HEK293 (cell line): Measurements from ENCODE around the gene DHRS11.

Experiments used
- CTCF ChIA-PET: fragments of 350-600 bp; formaldehyde crosslinking; extraction: SDS; loops from one replicate; lab custom pipeline; 2021; ENCODE audit warnings: antibody characterized with exemption; lab: Yijun Ruan, JAX
- POLR2A ChIA-PET: fragments of 300-600 bp; formaldehyde crosslinking; extraction: SDS; loops from one replicate; lab custom pipeline; 2020; ENCODE audit warnings: antibody characterized with exemption, inconsistent platforms; lab: Yijun Ruan, JAX
- H3K27ac ChIP-seq: fragments of 200-500 bp; sonication (Bioruptor generic); 2 replicates; pipeline ENCODE4 v1.5.1; 2014; ENCODE audit warnings: low read depth, low read length, control low read depth, inconsistent platforms; ENCODE audit errors: extremely low read depth
- H3K36me3 ChIP-seq, 2 experiments: fragments of 200-500 bp in 1 of 2; sonication (Bioruptor generic) in 1 of 2; 1 replicate in 1 of 2; 2 replicates in 1 of 2; pipeline ENCODE4 v1.5.1; 2014 to 2017; ENCODE audit warnings: inconsistent platforms in 2 of 2, low read length in 2 of 2; ENCODE audit not compliant: control insufficient read depth in 2 of 2, insufficient read depth in 1 of 2
- H3K4me1 ChIP-seq: fragments of 200-500 bp; sonication (Bioruptor generic); 2 replicates; pipeline ENCODE4 v1.5.1; 2014; ENCODE audit warnings: mild to moderate bottlenecking, low read length, inconsistent platforms; ENCODE audit not compliant: control insufficient read depth, insufficient read depth
- H3K4me3 ChIP-seq: 2 replicates; pipeline ENCODE4 v1.5.1; 2011; ENCODE audit warnings: low read depth, mild to moderate bottlenecking, control low read depth, low read length, moderate library complexity
- H3K9me3 ChIP-seq: fragments of 200-500 bp; sonication (Bioruptor generic); 2 replicates; pipeline ENCODE4 v1.5.1; 2014; ENCODE audit warnings: low read depth, low read length, inconsistent platforms; ENCODE audit not compliant: control insufficient read depth, insufficient read depth
- BCL11A ChIP-seq: fragments of 450-650 bp; formaldehyde crosslinking; IDR thresholded peaks from 2 replicates; pipeline ENCODE4 v1.5.1; 2016; ENCODE audit warnings: low read depth, missing biosample characterization, missing genetic modification characterization
- HOXD13 ChIP-seq: sonication (generic); formaldehyde crosslinking; IDR thresholded peaks from 2 replicates; pipeline ENCODE4 v1.8.0; 2022; ENCODE audit warnings: missing genetic modification reagents, borderline replicate concordance
- SP7 ChIP-seq: fragments of 450-650 bp; formaldehyde crosslinking; IDR thresholded peaks from 2 replicates; pipeline ENCODE4 v1.5.1; 2016; ENCODE audit warnings: missing biosample characterization, missing genetic modification characterization
- ZFP69B ChIP-seq: fragments of 450-650 bp; formaldehyde crosslinking; IDR thresholded peaks from 2 replicates; pipeline ENCODE4 v1.5.1; 2016; ENCODE audit warnings: missing biosample characterization, missing genetic modification characterization
- ZIC2 ChIP-seq: fragments of 450-650 bp; formaldehyde crosslinking; IDR thresholded peaks from 2 replicates; pipeline ENCODE4 v1.5.1; 2016; ENCODE audit warnings: missing biosample characterization, missing genetic modification characterization
- ZNF146 ChIP-seq: fragments of 450-650 bp; formaldehyde crosslinking; IDR thresholded peaks from 2 replicates; pipeline ENCODE4 v1.5.1; 2016; ENCODE audit warnings: missing biosample characterization, missing genetic modification characterization
- ZNF184 ChIP-seq: fragments of 450-650 bp; IDR thresholded peaks from 2 replicates; pipeline ENCODE4 v1.5.1; 2018; ENCODE audit warnings: missing biosample characterization, mild to moderate bottlenecking, missing genetic modification characterization
- ZNF19 ChIP-seq: fragments of 450-650 bp; formaldehyde crosslinking; IDR thresholded peaks from 2 replicates; pipeline ENCODE4; 2016; ENCODE audit warnings: missing biosample characterization, missing genetic modification characterization, low read depth
- ZNF211 ChIP-seq: fragments of 450-650 bp; formaldehyde crosslinking; IDR thresholded peaks from 2 replicates; pipeline ENCODE4 v1.5.1; 2016; ENCODE audit warnings: low read depth, missing biosample characterization, missing genetic modification characterization
- ZNF24 ChIP-seq: fragments of 450-650 bp; formaldehyde crosslinking; IDR thresholded peaks from 2 replicates; pipeline ENCODE4 v1.5.1; 2016; ENCODE audit warnings: missing biosample characterization, missing genetic modification characterization
- ZNF530 ChIP-seq: fragments of 450-650 bp; formaldehyde crosslinking; IDR thresholded peaks from 2 replicates; pipeline ENCODE4 v1.5.1; 2016; ENCODE audit warnings: low read depth, missing biosample characterization, missing genetic modification characterization
- ZNF544 ChIP-seq: fragments of 450-650 bp; formaldehyde crosslinking; IDR thresholded peaks from 2 replicates; pipeline ENCODE4 v1.5.0; 2017; ENCODE audit warnings: missing biosample characterization, missing genetic modification characterization
- ZNF626 ChIP-seq: fragments of 450-650 bp; sonication (Bioruptor Pico); formaldehyde crosslinking; IDR thresholded peaks from 2 replicates; pipeline ENCODE4 v1.5.1; 2018; ENCODE audit warnings: missing biosample characterization, missing genetic modification characterization, inconsistent platforms
- ZNF677 ChIP-seq: fragments of 450-650 bp; IDR thresholded peaks from 2 replicates; pipeline ENCODE4 v1.5.0; 2018; ENCODE audit warnings: missing biosample characterization, mild to moderate bottlenecking, missing genetic modification characterization, moderate library complexity
- ZNF76 ChIP-seq: fragments of 450-650 bp; formaldehyde crosslinking; IDR thresholded peaks from 2 replicates; pipeline ENCODE4; 2016; ENCODE audit warnings: low read depth, missing biosample characterization, missing genetic modification characterization, borderline replicate concordance
- ZNF837 ChIP-seq: fragments of 450-650 bp; formaldehyde crosslinking; IDR thresholded peaks from 2 replicates; pipeline ENCODE4 v1.5.1; 2016; ENCODE audit warnings: missing biosample characterization, missing genetic modification characterization
- TF ChIP-seq, protein P1 (sequence below): fragments of 450-650 bp; formaldehyde crosslinking; IDR thresholded peaks from 2 replicates; pipeline ENCODE4 v1.5.1; 2016; ENCODE audit warnings: missing biosample characterization, missing genetic modification characterization
- TF ChIP-seq, protein P2 (sequence below): fragments of 450-650 bp; formaldehyde crosslinking; IDR thresholded peaks from 2 replicates; pipeline ENCODE4 v1.5.1; 2016; ENCODE audit warnings: missing biosample characterization, missing genetic modification characterization
- TF ChIP-seq, protein P3 (sequence below): fragments of 450-650 bp; formaldehyde crosslinking; IDR thresholded peaks from 2 replicates; pipeline ENCODE4 v1.5.1; 2016; ENCODE audit warnings: missing biosample characterization, missing genetic modification characterization

DHRS11 gene

DNA sequence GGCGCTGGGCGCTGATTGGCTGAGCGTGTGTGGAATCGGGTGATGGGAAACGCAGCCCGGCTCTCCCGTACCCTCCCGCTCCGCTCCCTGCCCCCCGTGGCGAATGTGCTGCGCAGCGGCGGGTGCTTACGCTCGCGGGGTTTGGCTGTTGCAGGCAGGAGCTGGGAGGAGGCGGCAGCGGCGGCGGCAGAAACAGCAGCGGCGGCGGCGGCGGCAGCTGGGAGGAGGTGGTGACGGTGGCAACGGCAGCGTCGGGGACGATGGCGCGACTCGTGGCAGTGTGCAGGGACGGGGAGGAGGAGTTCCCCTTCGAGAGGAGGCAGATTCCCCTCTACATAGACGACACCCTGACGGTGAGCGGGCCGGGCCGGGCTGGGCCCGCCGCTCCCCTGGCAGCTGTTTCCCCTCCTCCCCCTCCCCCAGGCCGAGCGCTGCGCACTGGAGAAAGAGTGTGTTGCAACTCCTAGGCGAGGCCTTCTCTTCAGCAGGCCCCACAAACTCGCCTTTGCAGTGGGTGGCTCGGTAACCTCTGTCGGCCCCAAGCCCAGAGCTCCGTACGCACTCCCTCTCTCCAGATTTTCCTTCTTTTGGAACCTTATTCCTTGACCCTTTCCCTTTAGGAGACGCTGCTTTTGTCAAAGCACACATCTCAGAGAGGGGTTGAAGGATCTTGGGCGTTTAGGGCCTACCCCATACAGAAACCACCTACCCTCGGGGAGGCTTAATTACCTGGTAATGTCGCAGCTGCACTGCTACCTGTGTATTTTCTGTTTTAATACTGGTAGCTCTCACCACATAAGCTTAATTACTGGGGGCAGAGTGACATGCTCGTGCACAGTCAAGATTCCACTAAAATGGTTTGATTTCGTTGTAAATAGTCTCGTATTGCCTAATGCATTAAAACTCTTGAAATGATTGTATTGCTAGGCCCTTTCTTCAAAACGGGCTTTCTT lies 45.9 kb upstream of the DHRS11 start (continued):
- TF ChIP-seq, protein P1, sequence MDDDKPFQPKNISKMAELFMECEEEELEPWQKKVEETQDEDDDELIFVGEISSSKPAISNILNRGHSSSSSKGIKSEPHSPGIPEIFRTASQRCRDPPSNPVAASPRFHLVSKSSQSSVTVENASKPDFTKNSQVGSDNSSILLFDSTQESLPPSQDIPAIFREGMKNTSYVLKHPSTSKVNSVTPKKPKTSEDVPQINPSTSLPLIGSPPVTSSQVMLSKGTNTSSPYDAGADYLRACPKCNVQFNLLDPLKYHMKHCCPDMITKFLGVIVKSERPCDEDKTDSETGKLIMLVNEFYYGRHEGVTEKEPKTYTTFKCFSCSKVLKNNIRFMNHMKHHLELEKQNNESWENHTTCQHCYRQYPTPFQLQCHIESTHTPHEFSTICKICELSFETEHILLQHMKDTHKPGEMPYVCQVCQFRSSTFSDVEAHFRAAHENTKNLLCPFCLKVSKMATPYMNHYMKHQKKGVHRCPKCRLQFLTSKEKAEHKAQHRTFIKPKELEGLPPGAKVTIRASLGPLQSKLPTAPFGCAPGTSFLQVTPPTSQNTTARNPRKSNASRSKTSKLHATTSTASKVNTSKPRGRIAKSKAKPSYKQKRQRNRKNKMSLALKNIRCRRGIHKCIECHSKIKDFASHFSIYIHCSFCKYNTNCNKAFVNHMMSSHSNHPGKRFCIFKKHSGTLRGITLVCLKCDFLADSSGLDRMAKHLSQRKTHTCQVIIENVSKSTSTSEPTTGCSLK (tag by site-specific recombination), result no peak
- TF ChIP-seq, protein P2, sequence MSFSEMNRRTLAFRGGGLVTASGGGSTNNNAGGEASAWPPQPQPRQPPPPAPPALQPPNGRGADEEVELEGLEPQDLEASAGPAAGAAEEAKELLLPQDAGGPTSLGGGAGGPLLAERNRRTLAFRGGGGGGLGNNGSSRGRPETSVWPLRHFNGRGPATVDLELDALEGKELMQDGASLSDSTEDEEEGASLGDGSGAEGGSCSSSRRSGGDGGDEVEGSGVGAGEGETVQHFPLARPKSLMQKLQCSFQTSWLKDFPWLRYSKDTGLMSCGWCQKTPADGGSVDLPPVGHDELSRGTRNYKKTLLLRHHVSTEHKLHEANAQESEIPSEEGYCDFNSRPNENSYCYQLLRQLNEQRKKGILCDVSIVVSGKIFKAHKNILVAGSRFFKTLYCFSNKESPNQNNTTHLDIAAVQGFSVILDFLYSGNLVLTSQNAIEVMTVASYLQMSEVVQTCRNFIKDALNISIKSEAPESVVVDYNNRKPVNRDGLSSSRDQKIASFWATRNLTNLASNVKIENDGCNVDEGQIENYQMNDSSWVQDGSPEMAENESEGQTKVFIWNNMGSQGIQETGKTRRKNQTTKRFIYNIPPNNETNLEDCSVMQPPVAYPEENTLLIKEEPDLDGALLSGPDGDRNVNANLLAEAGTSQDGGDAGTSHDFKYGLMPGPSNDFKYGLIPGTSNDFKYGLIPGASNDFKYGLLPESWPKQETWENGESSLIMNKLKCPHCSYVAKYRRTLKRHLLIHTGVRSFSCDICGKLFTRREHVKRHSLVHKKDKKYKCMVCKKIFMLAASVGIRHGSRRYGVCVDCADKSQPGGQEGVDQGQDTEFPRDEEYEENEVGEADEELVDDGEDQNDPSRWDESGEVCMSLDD (tag by site-specific recombination), result peak; percentile 84
- TF ChIP-seq ZNF19 (no peak), ZNF76 (tag by site-specific recombination) (peak; percentile 51), ZNF530 (tag by site-specific recombination) (no peak), ZNF184 (tag by site-specific recombination) (no peak), BCL11A (tag by site-specific recombination) (peak; percentile 20; the same call in 1 of the 2 replicates)

DNA sequence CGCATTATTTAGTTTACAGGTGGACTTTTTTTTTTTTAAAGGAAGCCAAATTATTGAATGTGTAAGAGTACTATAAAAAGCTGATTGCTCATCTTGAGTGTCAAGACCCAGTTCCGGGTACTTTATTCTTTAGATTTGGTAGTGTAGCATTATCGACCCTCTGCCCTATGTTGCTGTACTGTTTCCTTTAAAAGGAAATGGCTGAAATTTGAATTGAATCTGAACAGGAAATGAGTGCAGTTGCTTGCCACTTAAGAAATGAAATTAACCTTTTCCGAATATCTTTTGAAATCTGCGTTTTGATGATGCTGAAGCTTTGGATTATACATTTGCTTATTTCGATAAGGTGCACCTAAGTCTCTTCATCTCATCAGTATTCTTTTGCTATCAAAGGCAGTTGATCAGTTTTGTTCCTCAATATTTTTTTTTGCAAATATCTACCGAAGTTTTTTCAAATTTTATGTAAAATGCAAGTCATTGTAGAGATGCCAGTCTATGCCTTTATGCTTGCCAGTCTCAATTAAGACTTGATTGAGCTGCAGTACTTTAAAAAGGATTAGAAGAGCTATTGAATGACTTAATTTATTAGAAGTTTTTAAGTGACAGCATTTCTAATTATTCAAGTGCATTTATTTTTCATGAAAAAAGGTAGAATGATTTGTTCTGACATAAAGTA lies 45.1 kb upstream of the DHRS11 start:
- TF ChIP-seq ZIC2 (tag by site-specific recombination) (no peak), ZFP69B (tag by site-specific recombination) (no peak), ZNF544 (tag by site-specific recombination) (no peak), HOXD13 (CRISPR knock-in tag) (no peak), ZNF211 (tag by site-specific recombination) (no peak), ZNF677 (tag by site-specific recombination) (no peak), ZNF24 (tag by site-specific recombination) (no peak), ZNF184 (tag by site-specific recombination) (no peak), ZNF626 (tag by site-specific recombination) (no peak), ZNF146 (tag by site-specific recombination) (no peak), SP7 (tag by site-specific recombination) (no peak), ZNF837 (tag by site-specific recombination) (no peak)
- TF ChIP-seq, protein P3, sequence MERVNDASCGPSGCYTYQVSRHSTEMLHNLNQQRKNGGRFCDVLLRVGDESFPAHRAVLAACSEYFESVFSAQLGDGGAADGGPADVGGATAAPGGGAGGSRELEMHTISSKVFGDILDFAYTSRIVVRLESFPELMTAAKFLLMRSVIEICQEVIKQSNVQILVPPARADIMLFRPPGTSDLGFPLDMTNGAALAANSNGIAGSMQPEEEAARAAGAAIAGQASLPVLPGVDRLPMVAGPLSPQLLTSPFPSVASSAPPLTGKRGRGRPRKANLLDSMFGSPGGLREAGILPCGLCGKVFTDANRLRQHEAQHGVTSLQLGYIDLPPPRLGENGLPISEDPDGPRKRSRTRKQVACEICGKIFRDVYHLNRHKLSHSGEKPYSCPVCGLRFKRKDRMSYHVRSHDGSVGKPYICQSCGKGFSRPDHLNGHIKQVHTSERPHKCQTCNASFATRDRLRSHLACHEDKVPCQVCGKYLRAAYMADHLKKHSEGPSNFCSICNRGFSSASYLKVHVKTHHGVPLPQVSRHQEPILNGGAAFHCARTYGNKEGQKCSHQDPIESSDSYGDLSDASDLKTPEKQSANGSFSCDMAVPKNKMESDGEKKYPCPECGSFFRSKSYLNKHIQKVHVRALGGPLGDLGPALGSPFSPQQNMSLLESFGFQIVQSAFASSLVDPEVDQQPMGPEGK (tag by site-specific recombination), result no peak
- CTCF ChIA-PET, result interaction anchor here (0.6 to 1.8 kb wide), 2 partner anchors 13 to 422 kb away, joined by 3 to 7 read pairs; no protein-coding TSS in a partner anchor
- Histone ChIP-seq H3K4me1 (peaks cover 11% of the 10 kb centered on the region), H3K27ac (peak overlapping the region; percentile 96), H3K9me3 (no peaks in the 10 kb centered on the region), H3K4me3 (peak overlapping the region; percentile 99), H3K36me3 (peaks cover 11 to 14% of the 10 kb centered on the region in 2 experiments)
- POLR2A ChIA-PET, result interaction anchor here (1.1 to 4.3 kb wide), 7 partner anchors 11 to 60 kb away, joined by 4 to 81 read pairs (median 6); partner anchors contain the start of genes DHRS11, MRM1, MYO19 and PIGW
